Immature natural killer cell (primary cell): ENCODE data around the gene IL1RAP. TPM values are rescaled to one million over a fixed set of nuclear protein-coding genes. Genes with fewer than 3 reads are reported as not detected.

Source experiments
- DNase-seq, 3 donors: peaks; one replicate each; pipeline ENCODE4 v3.0.0; 2022; ENCODE audit warnings: mixed read lengths in 1 of 3
- H3K27ac Mint-ChIP-seq, 6 donors: one replicate each; pipeline ENCODE4 v1.8.0; 2020; ENCODE audit warnings: mixed read lengths in 6 of 6, mild to moderate bottlenecking in 5 of 6, inconsistent platforms in 4 of 6, moderate library complexity in 3 of 6
- H3K27me3 Mint-ChIP-seq, 3 donors: one replicate each; pipeline ENCODE4 v1.8.0; 2020 to 2021; ENCODE audit warnings: low read depth in 3 of 3, mild to moderate bottlenecking in 3 of 3, mixed read lengths in 3 of 3, moderate library complexity in 3 of 3, inconsistent platforms in 1 of 3
- H3K36me3 Mint-ChIP-seq, 3 donors: one replicate each; pipeline ENCODE4 v1.8.0; 2020; ENCODE audit warnings: mixed read lengths in 3 of 3, inconsistent platforms in 2 of 3, mild to moderate bottlenecking in 2 of 3
- H3K4me1 Mint-ChIP-seq, 2 donors: one replicate each; pipeline ENCODE4 v1.8.0; 2020; ENCODE audit warnings: inconsistent platforms in 2 of 2, mild to moderate bottlenecking in 2 of 2, mixed read lengths in 2 of 2, moderate library complexity in 1 of 2
- H3K4me3 Mint-ChIP-seq, 5 donors: one replicate each; pipeline ENCODE4 v1.8.0; 2020; ENCODE audit warnings: mild to moderate bottlenecking in 5 of 5, mixed read lengths in 5 of 5, inconsistent platforms in 3 of 5, moderate library complexity in 3 of 5
- H3K9me3 Mint-ChIP-seq, 6 donors: one replicate each; pipeline ENCODE4 v1.8.0; 2020; ENCODE audit warnings: mild to moderate bottlenecking in 6 of 6, mixed read lengths in 6 of 6, inconsistent platforms in 4 of 6, moderate library complexity in 3 of 6
- polyA plus RNA-seq, 3 donors: library from polyadenylated mRNA; unstranded; fragments of 300-500 nt; fragmentation: Illumina TruSeq; gene quantifications; one replicate each; pipeline ENCODE4 v1.2.3, GENCODE V29; 2021

The IL1RAP gene
- polyA plus RNA-seq, 3 donors from 2014 or later = 2.0 to 5.6 (median 2.4) TPM

GRCh38 chr3:190558316-190558715 is 44.4 kb downstream of the IL1RAP start:
- peaks cover 0 to 11% of the 10 kb centered on the region in 2 donors for H3K4me1 Mint-ChIP-seq
- no peak overlapping the region for H3K27ac Mint-ChIP-seq
- H3K36me3 Mint-ChIP-seq = peaks cover 5 to 15% (median 12%) of the 10 kb centered on the region in 3 donors
- H3K27me3 Mint-ChIP-seq = peaks cover 0 to 2% (median 0%) of the 10 kb centered on the region in 3 donors
- peaks cover 0 to 3% (median under 1%) of the 10 kb centered on the region in 6 donors for H3K9me3 Mint-ChIP-seq
- no peak for DNase-seq
- H3K4me3 Mint-ChIP-seq = no peak overlapping the region

GRCh38 chr3:190558796-190559195 is 44.9 kb downstream of the IL1RAP start:
- peaks cover 0 to 2% (median 0%) of the 10 kb centered on the region in 3 donors for H3K27me3 Mint-ChIP-seq
- no peak for DNase-seq
- no peak overlapping the region for H3K27ac Mint-ChIP-seq
- H3K4me3 Mint-ChIP-seq = no peak overlapping the region
- H3K36me3 Mint-ChIP-seq = peaks cover 5 to 15% (median 11%) of the 10 kb centered on the region in 3 donors
- peaks cover 0 to 13% of the 10 kb centered on the region in 2 donors for H3K4me1 Mint-ChIP-seq
- H3K9me3 Mint-ChIP-seq = peaks cover 0 to 3% (median 0%) of the 10 kb centered on the region in 6 donors

- H3K4me3 Mint-ChIP-seq = no peak overlapping the region
- H3K9me3 Mint-ChIP-seq = peaks cover 0 to under 1% (median 0%) of the 10 kb centered on the region in 6 donors
- DNase-seq = no peak
- peaks cover 5 to 17% (median 11%) of the 10 kb centered on the region in 3 donors for H3K36me3 Mint-ChIP-seq
- no peak overlapping the region for H3K27ac Mint-ChIP-seq
- H3K27me3 Mint-ChIP-seq = peaks cover 0 to 2% (median 1%) of the 10 kb centered on the region in 3 donors
- peaks cover 0 to 13% of the 10 kb centered on the region in 2 donors for H3K4me1 Mint-ChIP-seq
Measured at GRCh38 chr3:190560013-190560895, 46.4 kb downstream of the IL1RAP start.

- Mint-ChIP-seq H3K27ac (no peak overlapping the region), H3K4me1 (peaks cover 0 to 21% of the 10 kb centered on the region in 2 donors), H3K4me3 (no peak overlapping the region), H3K36me3 (peaks cover 3 to 19% (median 9%) of the 10 kb centered on the region in 3 donors), H3K27me3 (peaks cover 0 to 3% (median 1%) of the 10 kb centered on the region in 3 donors), H3K9me3 (no peaks in the 10 kb centered on the region)
- no peak for DNase-seq
Measured at GRCh38 chr3:190562866-190563510, 49.1 kb downstream of the IL1RAP start.

- H3K9me3 Mint-ChIP-seq = no peaks in the 10 kb centered on the region
- peaks cover 0 to 21% of the 10 kb centered on the region in 2 donors for H3K4me1 Mint-ChIP-seq
- H3K4me3 Mint-ChIP-seq = no peak overlapping the region
- no peak for DNase-seq
- H3K36me3 Mint-ChIP-seq = peaks cover 3 to 18% (median 9%) of the 10 kb centered on the region in 3 donors
- no peak overlapping the region for H3K27ac Mint-ChIP-seq
- peaks cover 0 to 3% (median 1%) of the 10 kb centered on the region in 3 donors for H3K27me3 Mint-ChIP-seq
Measured at GRCh38 chr3:190564175-190564574, 50.3 kb downstream of the IL1RAP start.

- peak in 1 of 3 donors; percentile 2 for DNase-seq
- H3K4me3 Mint-ChIP-seq = no peak overlapping the region
- peaks cover 3 to 21% (median 9%) of the 10 kb centered on the region in 3 donors for H3K36me3 Mint-ChIP-seq
- H3K27me3 Mint-ChIP-seq = peaks cover 0 to 3% (median 1%) of the 10 kb centered on the region in 3 donors
- peaks cover 0 to 21% of the 10 kb centered on the region in 2 donors for H3K4me1 Mint-ChIP-seq
- no peaks in the 10 kb centered on the region for H3K9me3 Mint-ChIP-seq
- peak overlapping the region in 1 of 6 donors; percentile 74 for H3K27ac Mint-ChIP-seq
Measured at GRCh38 chr3:190566043-190566933, 52.4 kb downstream of the IL1RAP start.

GRCh38 chr3:190568036-190568435 is 54.2 kb downstream of the IL1RAP start:
- no peak for DNase-seq
- Mint-ChIP-seq H3K4me3 (no peak overlapping the region), H3K4me1 (peaks cover 0 to 13% of the 10 kb centered on the region in 2 donors), H3K9me3 (no peaks in the 10 kb centered on the region), H3K27ac (no peak overlapping the region), H3K27me3 (peaks cover 0 to 1% (median 1%) of the 10 kb centered on the region in 3 donors), H3K36me3 (peaks cover 4 to 21% (median 7%) of the 10 kb centered on the region in 3 donors)

- Mint-ChIP-seq H3K4me3 (no peak overlapping the region), H3K27me3 (no peaks in the 10 kb centered on the region), H3K27ac (peak overlapping the region in 1 of 6 donors; percentile 43)
Measured at GRCh38 chr3:190574473-190574872, 60.6 kb downstream of the IL1RAP start.

GRCh38 chr3:190575437-190576185 is 61.7 kb downstream of the IL1RAP start:
- Mint-ChIP-seq H3K9me3 (peaks cover 0 to 2% (median 0%) of the 10 kb centered on the region in 6 donors), H3K27me3 (no peaks in the 10 kb centered on the region), H3K27ac (no peak overlapping the region), H3K36me3 (peaks cover 3 to 12% (median 8%) of the 10 kb centered on the region in 3 donors), H3K4me3 (no peak overlapping the region), H3K4me1 (peaks cover 6 to 14% of the 10 kb centered on the region in 2 donors)
- DNase-seq = no peak

More at GRCh38 chr3:190574473-190574872, 60.6 kb downstream of the IL1RAP start:
- H3K9me3 Mint-ChIP-seq = peaks cover 0 to 2% (median 0%) of the 10 kb centered on the region in 6 donors
- H3K36me3 Mint-ChIP-seq = peaks cover 3 to 8% (median 8%) of the 10 kb centered on the region in 3 donors
- H3K4me1 Mint-ChIP-seq = peaks cover 6 to 9% of the 10 kb centered on the region in 2 donors
- DNase-seq = no peak

- Mint-ChIP-seq H3K4me1 (peaks cover 6 to 18% of the 10 kb centered on the region in 2 donors), H3K9me3 (peaks cover 0 to 2% (median 0%) of the 10 kb centered on the region in 6 donors), H3K4me3 (no peak overlapping the region), H3K36me3 (peaks cover 1 to 9% (median 8%) of the 10 kb centered on the region in 3 donors), H3K27me3 (no peaks in the 10 kb centered on the region), H3K27ac (no peak overlapping the region)
- DNase-seq = no peak
Measured at GRCh38 chr3:190577225-190577624, 63.3 kb downstream of the IL1RAP start.

GRCh38 chr3:190579514-190580137 is 65.7 kb downstream of the IL1RAP start:
- peaks cover 6 to 18% of the 10 kb centered on the region in 2 donors for H3K4me1 Mint-ChIP-seq
- peaks cover 0 to 12% (median 9%) of the 10 kb centered on the region in 3 donors for H3K36me3 Mint-ChIP-seq
- H3K27ac Mint-ChIP-seq = no peak overlapping the region
- H3K9me3 Mint-ChIP-seq = peaks cover 0 to 2% (median 0%) of the 10 kb centered on the region in 6 donors
- H3K4me3 Mint-ChIP-seq = no peak overlapping the region
- H3K27me3 Mint-ChIP-seq = no peaks in the 10 kb centered on the region
- no peak for DNase-seq

- peaks cover 0 to 12% (median 8%) of the 10 kb centered on the region in 3 donors for H3K36me3 Mint-ChIP-seq
- H3K9me3 Mint-ChIP-seq = peaks cover 0 to 2% (median 0%) of the 10 kb centered on the region in 6 donors
- H3K27me3 Mint-ChIP-seq = no peaks in the 10 kb centered on the region
- no peak overlapping the region for H3K4me3 Mint-ChIP-seq
- DNase-seq = no peak
- no peak overlapping the region for H3K27ac Mint-ChIP-seq
- peaks cover 4 to 14% of the 10 kb centered on the region in 2 donors for H3K4me1 Mint-ChIP-seq
Measured at GRCh38 chr3:190580417-190580816, 66.5 kb downstream of the IL1RAP start.
